ENCODE data around the gene OR52I1. TPM values are rescaled to one million over a fixed set of nuclear protein-coding genes. Genes with fewer than 3 reads are reported as not detected.

OR52I1 gene
- polyA plus RNA-seq, 1 donor from 2014 or later: not detected

- no peak within 1 kb of the TSS for H3K4me2 ChIP-seq (ENCODE audit: low read length)
- no peaks in the 10 kb centered on the region for H3F3A ChIP-seq (ENCODE audit: insufficient read depth, low read length, poor library complexity, severe bottlenecking)
- no peaks in the 10 kb centered on the region for H3K9me2 ChIP-seq (ENCODE audit: insufficient read depth, low read length)
- H3K27ac ChIP-seq (ENCODE audit: low read length): no peak within 1 kb of the TSS
- no peaks in the 10 kb centered on the region for H3K9me3 ChIP-seq (ENCODE audit: low read length)
- TF ChIP-seq EZH2 (IDR thresholded peaks at IDR 0.05; ENCODE audit: borderline replicate concordance, insufficient read depth, low read length, poor library complexity, severe bottlenecking): no peak
- TF ChIP-seq SMC3 (conservative IDR thresholded peaks at IDR 0.05; ENCODE audit: poor library complexity): peak; percentile 96
- peak; percentile 89 for TF ChIP-seq RAD21 (conservative IDR thresholded peaks at IDR 0.05)
- no peak for TF ChIP-seq TAF1 (IDR thresholded peaks at IDR 0.05; ENCODE audit: low read depth)
- TF ChIP-seq MXI1 (conservative IDR thresholded peaks at IDR 0.05; ENCODE audit: poor library complexity, severe bottlenecking): no peak
- TF ChIP-seq REST (IDR thresholded peaks at IDR 0.05; ENCODE audit: borderline replicate concordance): no peak
- TF ChIP-seq POLR2AphosphoS5 (IDR thresholded peaks at IDR 0.05): no peak
- peak; percentile 90 for TF ChIP-seq CTCF (IDR thresholded peaks at IDR 0.05; ENCODE audit: poor library complexity, severe bottlenecking)
- TF ChIP-seq EP300 (conservative IDR thresholded peaks at IDR 0.05; ENCODE audit: poor library complexity, severe bottlenecking): no peak
- no peaks in the 10 kb centered on the region for H4K20me1 ChIP-seq (ENCODE audit: insufficient read depth)
- peak within 1 kb of the TSS; percentile 33 for H3K4me3 ChIP-seq (ENCODE audit: low read length)
- H2AFZ ChIP-seq (ENCODE audit: low read depth, low read length): no peak within 1 kb of the TSS
- H3K9ac ChIP-seq (ENCODE audit: low read length): no peak within 1 kb of the TSS
- H3K36me3 ChIP-seq (ENCODE audit: insufficient read depth, low read length): no peaks in the 10 kb centered on the region
- H3K79me2 ChIP-seq (replicated peaks; ENCODE audit: insufficient read depth, low read length): no peaks in the 10 kb centered on the region
- H3K27me3 ChIP-seq (ENCODE audit: insufficient read depth, low read depth, low read length): no peaks in the 10 kb centered on the region
Observed at GRCh38 chr11:4636962-4637661, 43.3 kb downstream of the OR52I1 start, which contains the start of gene OR51D1. OR51D1 (plus strand) TSS chr11:4637477; CDS start chr11:4639791, 2,314 bp downstream.

- Histone ChIP-seq H3K9ac (ENCODE audit: low read length) (no peak overlapping the region), H3K4me3 (ENCODE audit: low read length) (no peak overlapping the region), H3F3A (ENCODE audit: insufficient read depth, low read length, poor library complexity, severe bottlenecking) (no peaks in the 10 kb centered on the region), H2AFZ (ENCODE audit: low read depth, low read length) (no peak overlapping the region), H3K9me3 (ENCODE audit: low read length) (no peaks in the 10 kb centered on the region), H3K27ac (ENCODE audit: low read length) (no peak overlapping the region), H3K4me2 (ENCODE audit: low read length) (no peak overlapping the region), H3K79me2 (replicated peaks; ENCODE audit: insufficient read depth, low read length) (no peaks in the 10 kb centered on the region), H3K9me2 (ENCODE audit: insufficient read depth, low read length) (no peaks in the 10 kb centered on the region), H3K27me3 (ENCODE audit: insufficient read depth, low read depth, low read length) (no peaks in the 10 kb centered on the region), H4K20me1 (ENCODE audit: insufficient read depth) (no peaks in the 10 kb centered on the region), H3K36me3 (ENCODE audit: insufficient read depth, low read length) (no peaks in the 10 kb centered on the region)
- TF ChIP-seq TAF1 (IDR thresholded peaks at IDR 0.05; ENCODE audit: low read depth) (no peak), EP300 (conservative IDR thresholded peaks at IDR 0.05; ENCODE audit: poor library complexity, severe bottlenecking) (no peak), SMC3 (conservative IDR thresholded peaks at IDR 0.05; ENCODE audit: poor library complexity) (no peak), MXI1 (conservative IDR thresholded peaks at IDR 0.05; ENCODE audit: poor library complexity, severe bottlenecking) (no peak), RAD21 (conservative IDR thresholded peaks at IDR 0.05) (no peak), EZH2 (IDR thresholded peaks at IDR 0.05; ENCODE audit: borderline replicate concordance, insufficient read depth, low read length, poor library complexity, severe bottlenecking) (no peak), REST (IDR thresholded peaks at IDR 0.05; ENCODE audit: borderline replicate concordance) (no peak), POLR2AphosphoS5 (IDR thresholded peaks at IDR 0.05) (no peak), CTCF (IDR thresholded peaks at IDR 0.05; ENCODE audit: poor library complexity, severe bottlenecking) (no peak)
Observed at GRCh38 chr11:4637662-4638047, 43.8 kb downstream of the OR52I1 start.

All from neural cell (in vitro differentiated cells).